Panc1 (cell line): Measurements from ENCODE around the gene SLC7A5.
"Not testable (repeated sequence)": the region's sequence is repeated elsewhere in the genome, so short reads cannot be mapped to it uniquely, and the experiment has no call there.

Experiments used
- CTCF ChIP-seq: fragments of 450-650 bp; IDR thresholded peaks from 2 replicates; pipeline ENCODE4 v1.5.1; 2017; ENCODE audit warnings: mild to moderate bottlenecking
- REST ChIP-seq, 2 experiments: IDR thresholded peaks; 2 replicates each; pipeline ENCODE4 v1.6.1; 2011 to 2012; ENCODE audit warnings: low read depth in 2 of 2, control low read depth in 1 of 2, low read length in 1 of 2, mild to moderate bottlenecking in 1 of 2, moderate library complexity in 1 of 2; ENCODE audit not compliant: insufficient read depth in 1 of 2
- SIN3A ChIP-seq: IDR thresholded peaks from 2 replicates; pipeline ENCODE4 v1.6.1; 2012; ENCODE audit warnings: low read depth, mild to moderate bottlenecking, low read length, moderate library complexity, borderline replicate concordance; ENCODE audit not compliant: insufficient read depth
- TCF7L2 ChIP-seq: IDR thresholded peaks from 2 replicates; pipeline ENCODE4 v1.6.1; 2011; ENCODE audit warnings: mild to moderate bottlenecking, low read depth, low read length, inconsistent platforms

DNA sequence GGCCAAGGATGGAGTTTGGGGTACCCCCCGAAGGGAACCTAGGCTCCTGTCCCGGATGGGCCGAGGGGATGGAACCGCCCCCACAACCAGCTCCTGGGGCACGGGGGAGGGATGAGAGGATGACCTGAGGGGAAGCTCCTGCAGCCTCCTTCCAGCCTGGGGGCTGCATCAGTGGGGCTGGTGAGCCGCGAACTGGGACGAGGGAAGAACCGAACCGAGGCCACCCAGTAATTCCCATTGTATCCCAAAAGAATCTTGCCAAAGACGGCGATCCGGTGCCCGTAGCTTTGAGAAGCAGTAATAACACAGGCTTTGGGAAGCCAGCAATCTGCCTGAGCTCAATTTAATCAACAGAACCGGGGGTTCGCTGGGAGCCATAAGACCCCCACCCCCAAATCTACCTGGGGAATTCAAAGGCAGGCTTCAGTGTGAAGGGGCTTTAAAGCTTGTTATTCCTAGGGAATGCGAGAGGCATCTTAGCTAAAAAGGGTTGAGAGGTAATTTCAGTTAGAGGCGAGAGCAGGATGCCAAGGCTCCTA lies 641 bp upstream of the SLC7A5 start:
- TF ChIP-seq CTCF; SIN3A; REST (IDR thresholded peaks at IDR 0.05; ENCODE audit: insufficient read depth in 1 of 2, low read depth in 2 of 2, low read length in 1 of 2); TCF7L2: not testable (repeated sequence)
